ENCODE results near the gene EIF2B1. TPM values are rescaled to one million over a fixed set of nuclear protein-coding genes. Genes with fewer than 3 reads are reported as not detected.
"Not testable (repeated sequence)": the region's sequence is repeated elsewhere in the genome, so short reads cannot be mapped to it uniquely, and the experiment has no call there.

The EIF2B1 gene
- total RNA-seq, 2 donors from 2014 or later = 154 to 177 TPM

- no peak for TF ChIP-seq CTCF (IDR thresholded peaks at IDR 0.05)
- Histone ChIP-seq H3K27ac (no peak overlapping the region), H3K27me3 (replicated peaks; ENCODE audit: insufficient read depth) (no peaks in the 10 kb centered on the region), H3K36me3 (peaks cover 41% of the 10 kb centered on the region), H3K9me3 (no peaks in the 10 kb centered on the region), H3K4me1 (ENCODE audit: control insufficient read depth in 1 of 2, low read depth in 2 of 2) (peaks cover 4 to 10% of the 10 kb centered on the region in 2 donors), H3K4me3 (no peak overlapping the region)
- no peak for ATAC-seq (ENCODE audit: insufficient number of reproducible peaks, low FRiP score, low read depth)
- DNase-seq (ENCODE audit: low spot score) = no peak
Measured at GRCh38 chr12:123607756-123608155, 25.7 kb downstream of the EIF2B1 start.

GRCh38 chr12:123603495-123603894 lies 30.0 kb downstream of the EIF2B1 start:
- not testable (repeated sequence) for ATAC-seq (ENCODE audit: insufficient number of reproducible peaks, low FRiP score, low read depth); H3K4me3 ChIP-seq; DNase-seq (ENCODE audit: low spot score); H3K27me3 ChIP-seq (replicated peaks; ENCODE audit: insufficient read depth); H3K27ac ChIP-seq; H3K9me3 ChIP-seq
- peaks cover 12 to 21% of the 10 kb centered on the region in 2 donors for H3K4me1 ChIP-seq (ENCODE audit: control insufficient read depth in 1 of 2, low read depth in 2 of 2)
- H3K36me3 ChIP-seq = peaks cover 15% of the 10 kb centered on the region

- no peak for ATAC-seq (ENCODE audit: insufficient number of reproducible peaks, low FRiP score, low read depth)
- TF ChIP-seq CTCF (IDR thresholded peaks at IDR 0.05) = no peak
- no peaks in the 10 kb centered on the region for H3K9me3 ChIP-seq
- H3K4me1 ChIP-seq (ENCODE audit: control insufficient read depth in 1 of 2, low read depth in 2 of 2) = peaks cover 12 to 21% of the 10 kb centered on the region in 2 donors
- H3K27me3 ChIP-seq (replicated peaks; ENCODE audit: insufficient read depth) = no peaks in the 10 kb centered on the region
- H3K27ac ChIP-seq = peak overlapping the region in 1 of 2 donors; percentile 78
- DNase-seq (ENCODE audit: low spot score) = no peak
- peaks cover 14% of the 10 kb centered on the region for H3K36me3 ChIP-seq
- peak overlapping the region; percentile 83 for H3K4me3 ChIP-seq
Measured at GRCh38 chr12:123602651-123603195, 30.8 kb downstream of the EIF2B1 start.

GRCh38 chr12:123601602-123602489 lies 31.6 kb downstream of the EIF2B1 start, which contains the start of gene DDX55:
Gene DDX55 (plus strand): TSS chr12:123602099. CDS start chr12:123602149, 50 bp downstream.
- H3K4me3 ChIP-seq = peak within 1 kb of the TSS; percentile 83
- H3K27me3 ChIP-seq (replicated peaks; ENCODE audit: insufficient read depth) = no peaks in the 10 kb centered on the region
- peak within 1 kb of the TSS; percentile 72 to 78 for H3K27ac ChIP-seq
- peaks cover 17% of the 10 kb centered on the region for H3K36me3 ChIP-seq
- no peaks in the 10 kb centered on the region for H3K9me3 ChIP-seq
- ATAC-seq (ENCODE audit: insufficient number of reproducible peaks, low FRiP score, low read depth) (peak; percentile 72), DNase-seq (ENCODE audit: low spot score) (no peak)
- TF ChIP-seq CTCF (IDR thresholded peaks at IDR 0.05) = peak; percentile 45
- H3K4me1 ChIP-seq (ENCODE audit: control insufficient read depth in 1 of 2, low read depth in 2 of 2) = peaks cover 12 to 21% of the 10 kb centered on the region in 2 donors

GRCh38 chr12:123599721-123600120 lies 33.8 kb downstream of the EIF2B1 start:
- H3K27me3 ChIP-seq (replicated peaks; ENCODE audit: insufficient read depth) = no peaks in the 10 kb centered on the region
- H3K4me3 ChIP-seq = no peak overlapping the region
- peaks cover 20% of the 10 kb centered on the region for H3K36me3 ChIP-seq
- H3K9me3 ChIP-seq = no peaks in the 10 kb centered on the region
- ATAC-seq (ENCODE audit: insufficient number of reproducible peaks, low FRiP score, low read depth) (no peak), DNase-seq (ENCODE audit: low spot score) (no peak)
- no peak for TF ChIP-seq CTCF (IDR thresholded peaks at IDR 0.05)
- peaks cover 12 to 21% of the 10 kb centered on the region in 2 donors for H3K4me1 ChIP-seq (ENCODE audit: control insufficient read depth in 1 of 2, low read depth in 2 of 2)
- H3K27ac ChIP-seq = no peak overlapping the region
